Measurements from ENCODE around the gene RPS6KA6. TPM values are rescaled to one million over a fixed set of nuclear protein-coding genes. Genes with fewer than 3 reads are reported as not detected.

Gene RPS6KA6
- polyA plus RNA-seq, 1 donor (not counting 4 experiments of a cell fraction or from before 2014, with no cell fraction given), result 2.7 TPM

- H3K79me2 ChIP-seq (ENCODE audit: control insufficient read depth, insufficient read depth, low read length), result no peaks in the 10 kb centered on the region
- H3K4me1 ChIP-seq (ENCODE audit: control insufficient read depth, extremely low read depth, insufficient read depth, low read length), result no peaks in the 10 kb centered on the region
- H2AFZ ChIP-seq (ENCODE audit: control insufficient read depth, low read length), result no peak overlapping the region
- no peak overlapping the region for H3K27ac ChIP-seq (ENCODE audit: control insufficient read depth, insufficient read depth, low read length)
- FAIRE-seq (no peak), DNase-seq (ENCODE audit: low read depth, low spot score) (no peak)
- no peaks in the 10 kb centered on the region for H3K36me3 ChIP-seq (ENCODE audit: control insufficient read depth in 2 of 2, extremely low read depth in 1 of 2, insufficient read depth in 2 of 2, low read length in 2 of 2)
- no peak overlapping the region for H3K4me3 ChIP-seq (ENCODE audit: control insufficient read depth in 2 of 3, extremely low read depth in 1 of 3, insufficient read depth in 2 of 3, low read depth in 1 of 3, low read length in 3 of 3)
- H3K9ac ChIP-seq (ENCODE audit: control insufficient read depth, extremely low read depth, insufficient read depth, low read length), result no peak overlapping the region
- no peaks in the 10 kb centered on the region for H4K20me1 ChIP-seq (ENCODE audit: control insufficient read depth, extremely low read depth, insufficient read depth, low read length)
- dilution Hi-C loops (cut with MboI; ENCODE audit: extremely low pct_ligation_motif_present, low sequenced_read_pairs), result no loop called here
- H3K4me2 ChIP-seq (ENCODE audit: control insufficient read depth, extremely low read depth, insufficient read depth, low read depth, low read length), result no peak overlapping the region
- TF ChIP-seq EZH2 (IDR thresholded peaks at IDR 0.05; ENCODE audit: low read length) (no peak), CTCF (optimal IDR thresholded peaks at IDR 0.05 in 1 of 3, IDR thresholded peaks at IDR 0.05 in 1 of 3, conservative IDR thresholded peaks at IDR 0.05 in 1 of 3; ENCODE audit: extremely low read depth in 1 of 3, insufficient read depth in 2 of 3, low read length in 3 of 3) (no peak)
- H3K9me1 ChIP-seq (ENCODE audit: control insufficient read depth, extremely low read depth, insufficient read depth, low read length), result no peaks in the 10 kb centered on the region
- no peaks in the 10 kb centered on the region for H3K27me3 ChIP-seq (ENCODE audit: control insufficient read depth, extremely low read depth, insufficient read depth, low read length)
- no peaks in the 10 kb centered on the region for H3K9me3 ChIP-seq (ENCODE audit: control insufficient read depth, low read depth, low read length)
These were observed 43.0 kb downstream of the RPS6KA6 start for GRCh38 chrX:84144991-84145390.

DNA sequence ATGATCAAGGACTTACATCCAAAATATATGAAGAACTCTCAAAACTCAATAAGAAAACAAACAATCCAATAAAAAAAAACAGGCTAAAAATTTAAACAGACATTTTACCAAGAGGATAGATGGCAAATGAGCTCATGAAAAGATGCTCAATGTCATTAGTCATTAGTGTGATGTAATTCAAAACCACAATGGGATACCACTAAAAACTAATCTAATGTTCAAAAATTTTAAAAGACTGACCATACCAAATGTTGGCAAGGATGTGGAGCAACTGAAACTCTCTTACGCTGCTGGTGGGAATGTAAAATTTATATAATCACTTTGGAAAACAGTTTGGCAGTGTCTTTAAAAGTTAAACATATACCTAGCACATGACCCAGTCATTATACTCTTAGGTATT lies 43.7 kb downstream of the RPS6KA6 start:
- dilution Hi-C loops (cut with MboI; ENCODE audit: extremely low pct_ligation_motif_present, low sequenced_read_pairs), result no loop called here
- no peaks in the 10 kb centered on the region for H3K36me3 ChIP-seq (ENCODE audit: control insufficient read depth in 2 of 2, extremely low read depth in 1 of 2, insufficient read depth in 2 of 2, low read length in 2 of 2)
- H4K20me1 ChIP-seq (ENCODE audit: control insufficient read depth, extremely low read depth, insufficient read depth, low read length), result no peaks in the 10 kb centered on the region
- H3K79me2 ChIP-seq (ENCODE audit: control insufficient read depth, insufficient read depth, low read length), result no peaks in the 10 kb centered on the region
- FAIRE-seq, result no peak
- no peak overlapping the region for H2AFZ ChIP-seq (ENCODE audit: control insufficient read depth, low read length)
- DNase-seq (ENCODE audit: low read depth, low spot score), result no peak
- H3K9ac ChIP-seq (ENCODE audit: control insufficient read depth, extremely low read depth, insufficient read depth, low read length), result no peak overlapping the region
- H3K9me1 ChIP-seq (ENCODE audit: control insufficient read depth, extremely low read depth, insufficient read depth, low read length), result no peaks in the 10 kb centered on the region
- H3K9me3 ChIP-seq (ENCODE audit: control insufficient read depth, low read depth, low read length), result no peaks in the 10 kb centered on the region
- H3K4me2 ChIP-seq (ENCODE audit: control insufficient read depth, extremely low read depth, insufficient read depth, low read depth, low read length), result no peak overlapping the region
- no peaks in the 10 kb centered on the region for H3K4me1 ChIP-seq (ENCODE audit: control insufficient read depth, extremely low read depth, insufficient read depth, low read length)
- H3K27ac ChIP-seq (ENCODE audit: control insufficient read depth, insufficient read depth, low read length), result no peak overlapping the region
- no peak overlapping the region for H3K4me3 ChIP-seq (ENCODE audit: control insufficient read depth in 2 of 3, extremely low read depth in 1 of 3, insufficient read depth in 2 of 3, low read depth in 1 of 3, low read length in 3 of 3)
- no peaks in the 10 kb centered on the region for H3K27me3 ChIP-seq (ENCODE audit: control insufficient read depth, extremely low read depth, insufficient read depth, low read length)
- TF ChIP-seq CTCF (optimal IDR thresholded peaks at IDR 0.05 in 1 of 3, IDR thresholded peaks at IDR 0.05 in 1 of 3, conservative IDR thresholded peaks at IDR 0.05 in 1 of 3; ENCODE audit: extremely low read depth in 1 of 3, insufficient read depth in 2 of 3, low read length in 3 of 3), result no peak
- no peak for TF ChIP-seq EZH2 (IDR thresholded peaks at IDR 0.05; ENCODE audit: low read length)

All from keratinocyte (primary cell).